A673 (cell line): Measurements from ENCODE around the gene SLC39A6. TPM values are rescaled to one million over a fixed set of nuclear protein-coding genes. Genes with fewer than 3 reads are reported as not detected.

Experiments
- BruUV-seq: library from RNA; stranded (reverse); fragments of 400-500 nt; replicated peaks from 2 replicates; lab custom pipeline; 2021; lab: Mats Ljungman, UMichigan
- CTCF ChIA-PET: fragments of 300-600 bp; sonication (Branson Sonifier 250); formaldehyde crosslinking; loops from one replicate; lab custom pipeline; 2022; ENCODE audit warnings: antibody characterized with exemption; lab: Charles Lee
- POLR2A ChIA-PET: fragments of 300-600 bp; sonication (Branson Sonifier 250); formaldehyde crosslinking; loops from one replicate; lab custom pipeline; 2022; ENCODE audit warnings: antibody characterized with exemption; ENCODE audit not compliant: low non-redundant PET; lab: Charles Lee
- DNase-seq: peaks from one replicate; pipeline ENCODE4 v3.0.0-alpha.2; 2015; ENCODE audit warnings: low spot score
- H3K27ac ChIP-seq: fragments of 200-600 bp; sonication (generic); 2 replicates; pipeline ENCODE4 v1.5.1; 2016; ENCODE audit warnings: mixed run types, low read depth, mild to moderate bottlenecking, mixed read lengths, antibody characterized with exemption, low read length; ENCODE audit not compliant: poor library complexity, severe bottlenecking
- H3K27me3 ChIP-seq: fragments of 200-600 bp; sonication (generic); replicated peaks from 2 replicates; pipeline ENCODE4 v1.6.1; 2017; ENCODE audit warnings: mixed run types, low read depth, mild to moderate bottlenecking, mixed read lengths, antibody characterized with exemption, low read length; ENCODE audit not compliant: insufficient read depth, poor library complexity
- H3K36me3 ChIP-seq: fragments of 200-600 bp; sonication (generic); 2 replicates; pipeline ENCODE4 v1.6.1; 2016; ENCODE audit warnings: mixed run types, mild to moderate bottlenecking, mixed read lengths, antibody characterized with exemption, low read length; ENCODE audit not compliant: insufficient read depth, poor library complexity, severe bottlenecking
- H3K4me1 ChIP-seq: fragments of 200-600 bp; sonication (generic); 2 replicates; pipeline ENCODE4 v1.6.1; 2017; ENCODE audit warnings: mixed run types, mild to moderate bottlenecking, mixed read lengths, antibody characterized with exemption, low read length; ENCODE audit not compliant: insufficient read depth, poor library complexity, severe bottlenecking
- H3K4me3 ChIP-seq: fragments of 200-600 bp; sonication (generic); 2 replicates; pipeline ENCODE4 v1.5.1; 2016; ENCODE audit warnings: low read depth, mixed run types, mild to moderate bottlenecking, mixed read lengths, low read length; ENCODE audit not compliant: poor library complexity, severe bottlenecking
- H3K9me3 ChIP-seq: fragments of 200-600 bp; sonication (generic); 2 replicates; pipeline ENCODE4 v1.6.1; 2016; ENCODE audit warnings: mixed run types, low read depth, mild to moderate bottlenecking, mixed read lengths, antibody characterized with exemption, low read length; ENCODE audit not compliant: poor library complexity, severe bottlenecking
- CTCF ChIP-seq: fragments of 300-800, 200-600 bp; sonication (generic); conservative IDR thresholded peaks from 2 replicates; pipeline ENCODE4 v1.5.1; 2017; ENCODE audit warnings: low read depth, mild to moderate bottlenecking, antibody characterized with exemption, low read length, moderate library complexity, mixed read lengths
- EZH2 ChIP-seq: fragments of 200-600 bp; sonication (generic); IDR thresholded peaks from 2 replicates; pipeline ENCODE4 v1.6.1; 2017; ENCODE audit warnings: borderline replicate concordance, low read depth, mild to moderate bottlenecking, mixed read lengths, antibody characterized with exemption, low read length; ENCODE audit not compliant: poor library complexity, severe bottlenecking
- intact Hi-C: fragments of 100-400 bp; cut with micrococcal nuclease; formaldehyde crosslinking; loops from one replicate; pipeline ENCODE4 v1.10.0; 2022; ENCODE audit not compliant: unreplicated experiment
- total RNA-seq: library from RNA; stranded (reverse); gene quantifications from 2 replicates; pipeline ENCODE4 v1.2.3, GENCODE V29; 2021

Gene SLC39A6
- total RNA-seq, 1 experiment from 2014 or later: 70.7 TPM

- no TSS peak for BruUV-seq
- H3K4me3 ChIP-seq: no peak overlapping the region
- no peak for DNase-seq
- no peaks in the 10 kb centered on the region for H3K4me1 ChIP-seq
- H3K27ac ChIP-seq: no peak overlapping the region
- CTCF ChIA-PET: no interaction called here
- no peaks in the 10 kb centered on the region for H3K27me3 ChIP-seq
- POLR2A ChIA-PET: no interaction called here
- TF ChIP-seq CTCF (no peak), EZH2 (no peak)
- intact Hi-C loops: no loop called here
- H3K9me3 ChIP-seq: no peaks in the 10 kb centered on the region
- peaks cover 60% of the 10 kb centered on the region for H3K36me3 ChIP-seq
These were observed 20.6 kb upstream of the SLC39A6 start for GRCh38 chr18:36149514-36150289.

- Histone ChIP-seq H3K27me3 (no peaks in the 10 kb centered on the region), H3K9me3 (no peaks in the 10 kb centered on the region), H3K4me1 (no peaks in the 10 kb centered on the region), H3K27ac (no peak overlapping the region), H3K4me3 (no peak overlapping the region), H3K36me3 (peaks cover 73% of the 10 kb centered on the region)
- BruUV-seq: no TSS peak
- DNase-seq: no peak
- intact Hi-C loops: no loop called here
- ChIA-PET POLR2A (no interaction called here), CTCF (no interaction called here)
- no peak for TF ChIP-seq CTCF
These were observed 14.3 kb upstream of the SLC39A6 start for GRCh38 chr18:36143391-36143790.

- peaks cover 75% of the 10 kb centered on the region for H3K36me3 ChIP-seq
- POLR2A ChIA-PET: no interaction called here
These were observed 13.6 kb upstream of the SLC39A6 start for GRCh38 chr18:36142751-36143150.

More at GRCh38 chr18:36142751-36143150, 13.6 kb upstream of the SLC39A6 start:
- no peak overlapping the region for H3K4me3 ChIP-seq
- H3K27me3 ChIP-seq: no peaks in the 10 kb centered on the region
- no peak overlapping the region for H3K27ac ChIP-seq
- no TSS peak for BruUV-seq
- CTCF ChIA-PET: no interaction called here
- intact Hi-C loops: no loop called here
- no peaks in the 10 kb centered on the region for H3K4me1 ChIP-seq
- TF ChIP-seq EZH2 (no peak), CTCF (no peak)
- DNase-seq: no peak
- no peaks in the 10 kb centered on the region for H3K9me3 ChIP-seq
